Esophagus (tissue), 2 donors: ENCODE data around the gene TRIM50. TPM values are rescaled to one million over a fixed set of nuclear protein-coding genes. Genes with fewer than 3 reads are reported as not detected.
"Not testable (repeated sequence)": the region's sequence is repeated elsewhere in the genome, so short reads cannot be mapped to it uniquely, and the experiment has no call there.

Source experiments
- H3K27ac ChIP-seq, 2 donors: one replicate each; pipeline ENCODE4 v1.5.1; 2013; ENCODE audit warnings: low read depth in 2 of 2, mild to moderate bottlenecking in 2 of 2, inconsistent platforms in 1 of 2, low read length in 1 of 2, moderate library complexity in 1 of 2
- H3K27me3 ChIP-seq, 2 donors: one replicate each; pipeline ENCODE4 v1.6.1; 2013; ENCODE audit warnings: low read length in 2 of 2, control low read depth in 1 of 2, mild to moderate bottlenecking in 1 of 2; ENCODE audit not compliant: insufficient read depth in 2 of 2, control insufficient read depth in 1 of 2
- H3K36me3 ChIP-seq, 2 donors: one replicate each; pipeline ENCODE4 v1.6.1; 2013; ENCODE audit warnings: low read length in 1 of 2; ENCODE audit not compliant: control insufficient read depth in 2 of 2, insufficient read depth in 2 of 2
- H3K4me1 ChIP-seq, 2 donors: one replicate each; pipeline ENCODE4 v1.6.1; 2013; ENCODE audit warnings: low read length in 1 of 2; ENCODE audit not compliant: control insufficient read depth in 2 of 2, insufficient read depth in 2 of 2
- H3K4me3 ChIP-seq, 2 donors: one replicate each; pipeline ENCODE4 v1.5.1; 2013; ENCODE audit warnings: low read length in 2 of 2, mild to moderate bottlenecking in 2 of 2, low read depth in 1 of 2, moderate library complexity in 1 of 2
- H3K9me3 ChIP-seq, 2 donors: one replicate each; pipeline ENCODE4 v1.6.1; 2013; ENCODE audit warnings: mild to moderate bottlenecking in 2 of 2, low read depth in 1 of 2, low read length in 1 of 2, moderate library complexity in 1 of 2; ENCODE audit not compliant: control insufficient read depth in 2 of 2, insufficient read depth in 1 of 2
- WGBS, 2 donors: extraction: QIAGEN DNeasy Blood & Tissue Kit; methylation state at CpG; one replicate each; pipeline ENCODE4 v1.1.7; 2013; 5-methylcytosine and 5-hydroxymethylcytosine counted together
- polyA plus RNA-seq, 2 donors: library from polyadenylated mRNA; stranded (reverse); fragments of 200-250 nt; gene quantifications; one replicate each; pipeline ENCODE4 v1.2.3, GENCODE V29; 2013
- donor health status: healthy with polysubstance abuse.
- donor health status: Bipolar disorder and iron deficiency.

Gene TRIM50
- polyA plus RNA-seq, 2 donors: 0.02 TPM; not detected in 1

DNA sequence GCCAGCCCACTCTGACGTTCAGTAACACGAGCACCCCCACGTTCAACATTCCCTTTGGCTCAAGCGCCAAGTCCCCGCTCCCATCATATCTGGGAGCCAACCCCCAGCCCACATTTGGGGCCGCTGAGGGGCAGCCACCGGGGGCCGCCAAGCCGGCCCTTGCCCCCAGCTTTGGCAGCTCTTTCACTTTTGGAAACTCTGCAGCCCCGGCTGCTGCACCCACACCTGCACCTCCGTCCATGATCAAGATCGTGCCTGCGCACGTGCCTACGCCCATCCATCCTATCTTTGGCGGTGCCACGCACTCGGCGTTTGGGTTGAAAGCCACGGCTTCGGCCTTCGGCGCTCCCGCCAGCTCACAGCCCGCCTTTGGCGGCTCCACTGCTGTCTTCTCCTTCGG, 30.2 kb downstream of the TRIM50 start:
- whole genome bisulfite sequencing, 2 donors: 89 to 96% methylated on average over 17 to 26 of the region's 27 CpGs
- not testable (repeated sequence) for H3K4me3 ChIP-seq, H3K27me3 ChIP-seq, H3K9me3 ChIP-seq, H3K27ac ChIP-seq, H3K36me3 ChIP-seq, H3K4me1 ChIP-seq

DNA sequence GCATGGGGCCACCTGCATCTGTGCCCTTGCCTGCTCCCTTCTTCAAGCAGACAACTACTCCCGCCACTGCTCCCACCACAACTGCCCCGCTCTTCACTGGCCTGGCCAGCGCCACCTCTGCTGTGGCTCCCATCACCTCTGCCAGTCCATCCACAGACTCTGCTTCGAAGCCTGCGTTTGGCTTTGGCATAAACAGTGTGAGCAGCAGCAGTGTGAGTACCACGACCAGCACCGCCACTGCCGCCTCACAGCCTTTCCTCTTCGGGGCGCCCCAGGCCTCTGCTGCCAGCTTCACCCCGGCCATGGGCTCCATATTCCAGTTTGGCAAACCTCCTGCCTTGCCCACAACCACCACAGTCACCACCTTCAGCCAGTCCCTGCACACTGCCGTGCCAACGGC, 30.6 kb downstream of the TRIM50 start:
- H3K4me3 ChIP-seq, H3K4me1 ChIP-seq, H3K27me3 ChIP-seq, H3K9me3 ChIP-seq, H3K27ac ChIP-seq, H3K36me3 ChIP-seq: not testable (repeated sequence)
- no CpG with 5 or more reads among the region's 13 CpGs for WGBS, 2 donors

DNA sequence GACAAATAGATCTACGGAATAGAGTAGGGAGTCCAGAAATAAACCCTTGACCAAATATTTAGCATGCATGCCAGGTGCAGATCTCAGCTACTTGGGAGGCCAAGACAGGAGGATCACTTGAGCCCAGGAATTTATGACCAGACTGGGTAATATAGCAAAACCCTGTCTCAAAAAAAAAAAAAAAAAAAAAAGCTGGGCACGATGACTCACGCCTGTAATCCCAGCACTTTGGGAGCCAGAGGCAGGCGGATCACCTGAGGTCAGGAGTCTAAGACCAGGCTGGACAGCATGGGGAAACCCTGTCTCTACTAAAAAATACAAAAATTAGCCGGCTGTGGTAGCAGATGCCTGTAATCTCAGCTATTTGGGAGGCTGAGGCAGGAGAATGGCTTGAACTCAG, 50.7 kb downstream of the TRIM50 start:
- H3K36me3 ChIP-seq, H3K27ac ChIP-seq, H3K4me1 ChIP-seq, H3K9me3 ChIP-seq, H3K27me3 ChIP-seq, H3K4me3 ChIP-seq: not testable (repeated sequence)
- 63 to 67% methylated on average over 1 of the region's 5 CpGs for WGBS, 2 donors

DNA sequence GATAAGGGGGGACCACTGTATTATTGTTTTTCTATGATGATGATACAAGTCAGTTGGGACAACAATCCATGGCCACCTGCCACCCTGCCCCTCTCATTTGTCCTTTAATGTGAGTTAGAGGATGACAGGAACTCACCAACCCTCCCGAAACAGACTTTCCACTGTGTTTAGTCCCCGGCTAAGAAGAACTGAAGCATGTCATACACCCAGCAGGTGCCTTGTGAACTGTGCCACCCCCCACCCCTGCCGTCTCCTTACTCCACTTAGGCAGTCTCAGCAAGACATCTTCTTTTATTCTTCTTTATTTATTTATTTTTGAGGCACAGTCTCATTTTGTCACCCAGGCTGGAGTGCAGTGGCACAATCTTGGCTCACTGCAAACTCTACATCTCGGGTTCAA, 60.1 kb downstream of the TRIM50 start:
- not testable (repeated sequence) for H3K4me1 ChIP-seq, H3K36me3 ChIP-seq, H3K27ac ChIP-seq, H3K27me3 ChIP-seq, H3K4me3 ChIP-seq, H3K9me3 ChIP-seq
- WGBS, 2 donors: 88 to 90% methylated on average over 2 to 3 of the region's 4 CpGs

DNA sequence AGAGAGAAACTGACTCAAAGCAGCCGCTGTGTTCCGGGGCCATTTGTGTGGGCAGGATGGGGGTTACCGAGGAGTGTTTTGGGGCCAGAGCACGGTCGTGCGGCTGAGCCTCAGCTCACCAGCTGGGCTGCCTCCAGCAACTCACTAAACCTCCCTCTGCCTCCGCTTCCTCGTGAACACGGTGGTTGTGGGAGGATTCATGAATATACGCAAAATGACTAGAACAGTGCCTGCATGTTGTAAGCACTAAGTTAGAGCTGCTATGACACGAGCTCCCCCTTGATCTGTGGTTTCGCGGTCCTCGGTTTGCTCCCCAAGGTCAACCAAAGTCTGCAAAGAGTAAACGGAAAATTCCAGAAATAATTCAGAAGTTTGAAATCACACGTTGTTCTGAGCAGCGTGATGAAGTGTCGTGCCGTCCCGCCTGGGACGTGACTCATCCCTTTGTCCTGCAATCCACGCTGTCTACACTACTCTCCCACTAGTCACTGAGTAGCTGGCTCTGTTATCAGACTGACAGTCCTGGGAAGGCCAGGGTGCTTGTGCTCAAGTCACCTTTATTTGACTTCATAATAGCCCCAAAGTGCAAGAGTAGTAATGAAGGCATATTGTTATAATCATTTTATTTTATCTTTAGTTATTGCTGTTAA, 61.0 kb downstream of the TRIM50 start:
- H3K27me3 ChIP-seq, H3K4me1 ChIP-seq, H3K4me3 ChIP-seq, H3K9me3 ChIP-seq, H3K27ac ChIP-seq, H3K36me3 ChIP-seq: not testable (repeated sequence)
- WGBS, 2 donors: no CpG with 5 or more reads among the region's 22 CpGs

Other genes starting within 250 kb of the TRIM50 start
- gene SPDYE9, start 242.0 kb downstream of the TRIM50 start, polyA plus RNA-seq: not detected
- 10 to 100 TPM; 16.2 to 23.1 TPM for gene NSUN5, start 19.3 kb downstream of the TRIM50 start, polyA plus RNA-seq
- not detected for gene FKBP6, start 79 bp upstream of the TRIM50 start, polyA plus RNA-seq
- gene FZD9, start 105.7 kb upstream of the TRIM50 start, polyA plus RNA-seq: under 1 TPM; 0.48 to 0.61 TPM
- 10 to 100 TPM; 10.9 to 11.8 TPM for gene BAZ1B, start 194.2 kb upstream of the TRIM50 start, polyA plus RNA-seq
- gene BCL7B, start 229.6 kb upstream of the TRIM50 start, polyA plus RNA-seq: 10 to 100 TPM; 30.0 to 43.5 TPM